Trophoblast cell (in vitro differentiated cells and primary cell): Measurements from ENCODE around the gene PPP1R14D.

Source experiments
- DNase-seq, 2 donors: peaks; one replicate each; pipeline ENCODE4 v3.0.0-alpha.2; 2016
- H2AFZ ChIP-seq: 2 replicates; pipeline ENCODE4 v1.6.1; 2013; ENCODE audit warnings: low read length, moderate library complexity, mild to moderate bottlenecking; ENCODE audit not compliant: insufficient read depth, poor library complexity
- H2AK5ac ChIP-seq: 2 replicates; pipeline ENCODE4 v1.6.1; 2013; ENCODE audit warnings: mild to moderate bottlenecking, low read length
- H2BK120ac ChIP-seq: 2 replicates; pipeline ENCODE4 v1.6.1; 2013; ENCODE audit warnings: low read length, mild to moderate bottlenecking, moderate library complexity; ENCODE audit not compliant: insufficient read depth, poor library complexity
- H2BK12ac ChIP-seq: 2 replicates; pipeline ENCODE4 v1.6.1; 2013; ENCODE audit warnings: mild to moderate bottlenecking, low read length, moderate library complexity
- H2BK5ac ChIP-seq: 2 replicates; pipeline ENCODE4 v1.6.1; 2013; ENCODE audit warnings: low read length, low read depth, moderate library complexity, mild to moderate bottlenecking; ENCODE audit not compliant: poor library complexity
- H3K14ac ChIP-seq: 2 replicates; pipeline ENCODE4 v1.6.1; 2013; ENCODE audit warnings: mild to moderate bottlenecking, low read length
- H3K18ac ChIP-seq: 2 replicates; pipeline ENCODE4 v1.6.1; 2013; ENCODE audit warnings: mild to moderate bottlenecking, low read length
- H3K23ac ChIP-seq: 2 replicates; pipeline ENCODE4 v1.6.1; 2013; ENCODE audit warnings: low read length
- H3K27ac ChIP-seq: 2 replicates; pipeline ENCODE4 v1.5.1; 2013; ENCODE audit warnings: low read depth, mild to moderate bottlenecking, inconsistent platforms, low read length, moderate library complexity
- H3K27me3 ChIP-seq: 2 replicates; pipeline ENCODE4 v1.6.1; 2013; ENCODE audit warnings: inconsistent platforms, mild to moderate bottlenecking, low read length, moderate library complexity; ENCODE audit not compliant: insufficient read depth
- H3K36me3 ChIP-seq, 2 experiments: 1 replicate in 1 of 2; 2 replicates in 1 of 2; pipeline ENCODE4 v1.6.1; 2013; ENCODE audit warnings: low read length in 2 of 2, mild to moderate bottlenecking in 2 of 2, moderate library complexity in 1 of 2; ENCODE audit not compliant: insufficient read depth in 2 of 2, control insufficient read depth in 1 of 2
- H3K4ac ChIP-seq: 2 replicates; pipeline ENCODE4 v1.6.1; 2013; ENCODE audit warnings: low read depth, mild to moderate bottlenecking, low read length, moderate library complexity
- H3K4me1 ChIP-seq, 2 experiments: 1 replicate in 1 of 2; 2 replicates in 1 of 2; pipeline ENCODE4 v1.6.1; 2013; ENCODE audit warnings: low read length in 2 of 2, mild to moderate bottlenecking in 2 of 2, moderate library complexity in 1 of 2; ENCODE audit not compliant: insufficient read depth in 2 of 2, control insufficient read depth in 1 of 2
- H3K4me2 ChIP-seq: 2 replicates; pipeline ENCODE4 v1.6.1; 2013; ENCODE audit warnings: inconsistent platforms, mild to moderate bottlenecking, low read length, moderate library complexity
- H3K4me3 ChIP-seq: 2 replicates; pipeline ENCODE4 v1.5.1; 2013; ENCODE audit warnings: mild to moderate bottlenecking, low read depth, low read length, inconsistent platforms
- H3K79me1 ChIP-seq: one replicate; pipeline ENCODE4 v1.6.1; 2013; ENCODE audit warnings: low read length
- H3K79me2 ChIP-seq: 2 replicates; pipeline ENCODE4 v1.6.1; 2013; ENCODE audit warnings: low read length, mild to moderate bottlenecking; ENCODE audit not compliant: control insufficient read depth, insufficient read depth, poor library complexity
- H3K9ac ChIP-seq: 2 replicates; pipeline ENCODE4 v1.6.1; 2013; ENCODE audit warnings: mild to moderate bottlenecking, low read length
- H3K9me3 ChIP-seq: 2 replicates; pipeline ENCODE4 v1.6.1; 2013; ENCODE audit warnings: low read depth, mild to moderate bottlenecking, control low read depth, inconsistent platforms, low read length; ENCODE audit not compliant: insufficient read depth
- H4K12ac ChIP-seq: 2 replicates; pipeline ENCODE4 v1.6.1; 2013; ENCODE audit warnings: low read depth, mild to moderate bottlenecking, low read length, moderate library complexity
- H4K8ac ChIP-seq: 2 replicates; pipeline ENCODE4 v1.6.1; 2013; ENCODE audit warnings: low read depth, mild to moderate bottlenecking, low read length, moderate library complexity
- H4K91ac ChIP-seq: one replicate; pipeline ENCODE4 v1.6.1; 2013; ENCODE audit warnings: low read depth, mild to moderate bottlenecking, low read length, moderate library complexity
- WGBS: extraction: QIAGEN DNeasy Blood & Tissue Kit; methylation state at CpG from one replicate; pipeline ENCODE4 v1.1.7; 2013; ENCODE audit warnings: missing lambda C conversion rate; ENCODE audit not compliant: insufficient read length, insufficient coverage; ENCODE audit errors: extremely low coverage; 5-methylcytosine and 5-hydroxymethylcytosine counted together

Gene PPP1R14D

DNA sequence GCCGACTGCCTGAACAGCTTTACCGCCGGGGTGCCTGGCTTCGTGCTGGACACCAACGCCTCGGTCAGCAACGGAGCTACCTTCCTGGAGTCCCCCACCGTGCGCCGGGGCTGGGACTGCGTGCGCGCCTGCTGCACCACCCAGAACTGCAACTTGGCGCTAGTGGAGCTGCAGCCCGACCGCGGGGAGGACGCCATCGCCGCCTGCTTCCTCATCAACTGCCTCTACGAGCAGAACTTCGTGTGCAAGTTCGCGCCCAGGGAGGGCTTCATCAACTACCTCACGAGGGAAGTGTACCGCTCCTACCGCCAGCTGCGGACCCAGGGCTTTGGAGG is 16.2 kb upstream of the PPP1R14D start:
- peak overlapping the region; percentile 84 for H3K27ac ChIP-seq
- peak overlapping the region; percentile 66 for H3K4ac ChIP-seq
- H2BK12ac ChIP-seq: peak overlapping the region; percentile 58
- peaks cover 20 to 27% of the 10 kb centered on the region in 2 experiments for H3K4me1 ChIP-seq
- peak overlapping the region; percentile 19 for H2AK5ac ChIP-seq
- peak overlapping the region; percentile 97 for H4K8ac ChIP-seq
- peaks cover 30% of the 10 kb centered on the region for H3K79me1 ChIP-seq
- H4K12ac ChIP-seq: peak overlapping the region; percentile 22
- H3K9me3 ChIP-seq: no peaks in the 10 kb centered on the region
- H3K23ac ChIP-seq: no peak overlapping the region
- peak overlapping the region; percentile 73 for H3K14ac ChIP-seq
- H3K9ac ChIP-seq: peak overlapping the region; percentile 25
- peak overlapping the region; percentile 90 for H3K4me3 ChIP-seq
- no CpG with 5 or more reads among the region's 28 CpGs for WGBS
- H3K36me3 ChIP-seq: peaks cover 2 to 6% of the 10 kb centered on the region in 2 experiments
- peak overlapping the region; percentile 96 for H3K18ac ChIP-seq
- DNase-seq: peak in 1 of 2 donors; percentile 35
- H3K79me2 ChIP-seq: peaks cover 18% of the 10 kb centered on the region
- peak overlapping the region; percentile 93 for H4K91ac ChIP-seq
- H2BK5ac ChIP-seq: peak overlapping the region; percentile 56
- H2BK120ac ChIP-seq: peak overlapping the region; percentile 91
- H2AFZ ChIP-seq: peak overlapping the region; percentile 95
- no peaks in the 10 kb centered on the region for H3K27me3 ChIP-seq
- H3K4me2 ChIP-seq: peak overlapping the region; percentile 84

DNA sequence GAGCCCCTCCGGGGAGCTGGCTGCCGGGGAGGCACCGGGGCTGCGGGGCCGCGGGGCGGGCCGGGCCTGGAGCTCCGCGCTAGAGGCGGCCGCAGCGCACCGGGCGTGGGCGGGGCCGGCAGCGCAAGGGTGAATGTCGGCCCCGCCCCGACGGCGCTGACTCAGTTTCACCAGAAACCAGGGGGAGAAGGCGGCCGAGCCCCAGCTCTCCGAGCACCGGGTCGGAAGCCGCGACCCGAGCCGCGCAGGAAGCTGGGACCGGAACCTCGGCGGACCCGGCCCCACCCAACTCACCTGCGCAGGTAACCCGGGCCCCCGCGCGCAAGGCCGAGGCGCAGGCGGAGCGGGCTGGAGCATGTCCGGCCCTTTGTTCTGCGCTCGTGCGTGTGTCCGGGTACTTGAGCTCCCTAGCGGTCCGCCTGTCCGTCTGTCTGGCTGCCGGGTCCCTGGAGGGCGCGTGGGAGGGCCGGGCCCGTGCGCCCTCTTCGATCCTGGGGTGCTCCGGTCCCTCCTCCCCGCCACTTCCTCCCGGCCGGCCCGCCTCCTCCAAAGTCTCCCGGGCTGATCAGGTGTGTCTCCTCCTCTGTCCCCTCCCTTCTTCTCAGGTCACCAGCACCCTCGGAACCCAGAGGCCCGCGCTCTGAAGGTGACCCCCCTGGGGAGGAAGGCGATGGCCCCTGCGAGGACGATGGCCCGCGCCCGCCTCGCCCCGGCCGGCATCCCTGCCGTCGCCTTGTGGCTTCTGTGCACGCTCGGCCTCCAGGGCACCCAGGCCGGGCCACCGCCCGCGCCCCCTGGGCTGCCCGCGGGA is 15.6 kb upstream of the PPP1R14D start, which contains the start of gene SPINT1:
Gene SPINT1 (plus strand): TSS at position 164 of the 811 bp plus-strand sequence. CDS start 507 bp downstream, at position 671.
- Histone ChIP-seq H3K4me1 (peaks cover 20 to 27% of the 10 kb centered on the region in 2 experiments), H3K14ac (peak within 1 kb of the TSS; percentile 73), H3K27me3 (no peaks in the 10 kb centered on the region), H4K12ac (peak within 1 kb of the TSS; percentile 89), H2BK120ac (peak within 1 kb of the TSS; percentile 91), H3K9ac (peak within 1 kb of the TSS; percentile 49), H3K4me2 (peak within 1 kb of the TSS; percentile 84), H3K9me3 (no peaks in the 10 kb centered on the region), H3K79me1 (peaks cover 30% of the 10 kb centered on the region), H4K8ac (peak within 1 kb of the TSS; percentile 97), H2BK5ac (peak within 1 kb of the TSS; percentile 89), H3K36me3 (peaks cover 2 to 4% of the 10 kb centered on the region in 2 experiments), H3K4ac (peak within 1 kb of the TSS; percentile 66), H3K18ac (peak within 1 kb of the TSS; percentile 96), H2BK12ac (peak within 1 kb of the TSS; percentile 58), H2AFZ (peak within 1 kb of the TSS; percentile 95), H3K79me2 (peaks cover 18% of the 10 kb centered on the region), H3K23ac (no peak within 1 kb of the TSS), H3K4me3 (peak within 1 kb of the TSS; percentile 90), H2AK5ac (peak within 1 kb of the TSS; percentile 49), H3K27ac (peak within 1 kb of the TSS; percentile 84), H4K91ac (peak within 1 kb of the TSS; percentile 93)
- WGBS: no CpG with 5 or more reads among the region's 89 CpGs
- DNase-seq: peak in 1 of 2 donors; percentile 47

DNA sequence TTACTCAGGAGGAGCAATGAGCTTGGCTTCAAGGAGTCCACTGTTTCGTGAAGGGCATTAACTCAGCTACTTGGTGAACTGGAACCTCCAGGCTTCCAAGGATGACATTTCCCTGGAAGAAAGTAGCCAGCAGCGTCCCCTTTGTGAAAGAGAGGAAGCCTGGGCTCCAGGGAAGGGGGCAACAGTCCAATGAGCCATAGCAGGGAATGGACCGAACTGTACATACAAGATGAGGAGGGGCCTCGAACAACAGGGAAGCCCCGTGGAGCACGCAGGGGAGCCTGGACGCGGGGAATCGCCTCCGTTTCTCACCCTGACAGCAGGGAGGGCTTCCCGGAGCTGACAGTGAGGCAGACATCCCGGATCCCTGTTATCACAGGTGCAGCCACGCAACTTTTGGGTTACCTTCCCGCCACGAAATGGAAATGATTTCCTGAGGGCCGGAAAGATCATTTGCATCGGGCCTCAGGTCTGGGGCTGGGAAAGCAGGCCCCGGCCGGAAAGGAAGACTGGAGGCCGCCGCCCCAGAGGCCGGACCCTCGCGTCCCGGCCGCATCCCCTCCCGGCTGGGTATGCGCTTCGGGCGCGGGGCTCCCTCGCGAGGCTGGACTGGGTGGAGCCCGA is 14.9 kb upstream of the PPP1R14D start:
- Histone ChIP-seq H3K9ac (peak overlapping the region; percentile 49), H2AFZ (peak overlapping the region; percentile 95), H3K27ac (peak overlapping the region; percentile 84), H4K91ac (peak overlapping the region; percentile 93), H3K79me1 (peaks cover 30% of the 10 kb centered on the region), H4K8ac (peak overlapping the region; percentile 70), H2BK12ac (no peak overlapping the region), H3K4me3 (peak overlapping the region; percentile 90), H3K18ac (peak overlapping the region; percentile 41), H3K4ac (peak overlapping the region; percentile 11), H3K36me3 (peaks cover 2 to 4% of the 10 kb centered on the region in 2 experiments), H3K27me3 (no peaks in the 10 kb centered on the region), H2BK5ac (no peak overlapping the region), H3K9me3 (no peaks in the 10 kb centered on the region), H3K4me2 (peak overlapping the region; percentile 84), H2AK5ac (no peak overlapping the region), H4K12ac (peak overlapping the region; percentile 67), H3K23ac (no peak overlapping the region), H3K4me1 (peaks cover 20 to 27% of the 10 kb centered on the region in 2 experiments), H3K14ac (peak overlapping the region; percentile 12), H2BK120ac (peak overlapping the region; percentile 3), H3K79me2 (peaks cover 18% of the 10 kb centered on the region)
- WGBS: no CpG with 5 or more reads among the region's 34 CpGs
- DNase-seq: no peak

DNA sequence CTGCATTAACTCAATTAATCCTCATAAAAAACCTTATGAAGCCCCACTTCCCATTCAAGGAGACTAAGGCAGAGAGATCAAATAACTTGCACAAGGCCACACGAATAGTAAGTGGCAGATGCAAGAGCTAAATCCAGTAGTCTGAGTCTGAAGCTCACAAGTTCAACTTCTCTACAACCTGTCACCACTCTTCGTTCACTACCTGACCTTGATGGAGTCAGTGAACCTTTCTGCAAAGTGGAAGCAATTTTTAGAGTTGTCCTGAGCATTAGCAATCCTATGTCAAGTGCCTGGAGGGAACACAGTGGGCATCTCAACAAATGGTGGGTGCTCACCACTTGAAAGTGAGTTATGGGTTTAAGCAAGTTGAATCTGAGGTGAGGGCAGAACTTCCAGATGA is 13.2 kb upstream of the PPP1R14D start:
- DNase-seq: no peak
- Histone ChIP-seq H2BK12ac (no peak overlapping the region), H3K4me3 (no peak overlapping the region), H2BK120ac (no peak overlapping the region), H3K18ac (no peak overlapping the region), H3K4me2 (no peak overlapping the region), H3K36me3 (peaks cover 0 to 1% of the 10 kb centered on the region in 2 experiments), H3K27ac (no peak overlapping the region), H2BK5ac (no peak overlapping the region), H3K9ac (no peak overlapping the region), H4K12ac (no peak overlapping the region), H3K14ac (no peak overlapping the region), H3K9me3 (no peaks in the 10 kb centered on the region), H3K27me3 (no peaks in the 10 kb centered on the region), H3K4me1 (peaks cover 11 to 15% of the 10 kb centered on the region in 2 experiments), H2AFZ (no peak overlapping the region), H3K79me1 (peaks cover 25% of the 10 kb centered on the region), H3K79me2 (peaks cover 15% of the 10 kb centered on the region), H4K91ac (no peak overlapping the region), H2AK5ac (no peak overlapping the region), H3K4ac (no peak overlapping the region), H4K8ac (no peak overlapping the region), H3K23ac (no peak overlapping the region)
- no CpG with 5 or more reads among the region's 2 CpGs for WGBS
